ENCODE measurements around the gene C1QTNF1.
"Not testable (repeated sequence)": the region's sequence is repeated elsewhere in the genome, so short reads cannot be mapped to it uniquely, and the experiment has no call there.

C1QTNF1 gene

DNA sequence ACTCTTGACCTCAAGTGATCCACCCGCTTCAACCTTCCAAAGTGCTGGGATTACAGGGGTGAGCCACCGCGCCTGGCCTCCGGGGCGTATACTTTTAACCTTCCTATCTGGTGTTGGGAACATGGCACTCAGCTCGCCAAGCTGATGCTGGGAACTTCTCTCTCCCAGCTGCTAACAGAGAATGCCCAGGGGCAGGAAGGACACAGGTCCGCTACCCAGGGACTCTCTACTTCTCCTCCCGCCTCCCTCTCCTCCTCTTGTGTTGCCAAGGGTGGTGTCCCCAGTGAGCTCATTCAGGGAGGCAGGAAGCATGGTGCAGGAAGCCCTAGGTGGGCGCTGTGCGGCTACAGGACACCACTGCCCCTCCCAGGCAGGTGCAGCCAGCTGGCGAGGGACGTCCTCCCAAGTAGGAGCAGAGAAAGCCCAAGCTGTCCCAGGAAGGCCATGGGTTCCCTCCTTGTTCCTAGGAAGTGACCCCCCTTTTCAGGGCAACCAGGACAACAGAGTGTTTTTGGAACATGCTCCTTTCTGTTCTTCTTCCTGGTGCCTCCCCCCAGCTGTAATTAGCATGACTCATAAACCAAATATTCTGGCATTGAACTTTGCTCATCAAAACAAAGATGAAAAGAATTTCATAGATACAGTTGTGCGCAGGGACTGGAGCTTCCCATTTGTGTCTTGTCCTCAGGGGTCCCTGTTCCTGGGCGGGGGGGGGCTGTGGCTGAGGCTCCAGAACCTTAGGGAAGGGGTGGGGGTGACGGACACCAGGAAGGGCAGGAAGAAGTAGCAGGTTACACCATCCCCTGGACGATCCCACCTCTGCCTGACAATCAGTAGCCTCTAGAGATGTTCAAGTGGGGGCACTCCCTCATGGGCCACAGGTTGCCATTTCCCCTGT is 2.7 kb downstream of the C1QTNF1 start:
- no peak for DNase-seq

DNA sequence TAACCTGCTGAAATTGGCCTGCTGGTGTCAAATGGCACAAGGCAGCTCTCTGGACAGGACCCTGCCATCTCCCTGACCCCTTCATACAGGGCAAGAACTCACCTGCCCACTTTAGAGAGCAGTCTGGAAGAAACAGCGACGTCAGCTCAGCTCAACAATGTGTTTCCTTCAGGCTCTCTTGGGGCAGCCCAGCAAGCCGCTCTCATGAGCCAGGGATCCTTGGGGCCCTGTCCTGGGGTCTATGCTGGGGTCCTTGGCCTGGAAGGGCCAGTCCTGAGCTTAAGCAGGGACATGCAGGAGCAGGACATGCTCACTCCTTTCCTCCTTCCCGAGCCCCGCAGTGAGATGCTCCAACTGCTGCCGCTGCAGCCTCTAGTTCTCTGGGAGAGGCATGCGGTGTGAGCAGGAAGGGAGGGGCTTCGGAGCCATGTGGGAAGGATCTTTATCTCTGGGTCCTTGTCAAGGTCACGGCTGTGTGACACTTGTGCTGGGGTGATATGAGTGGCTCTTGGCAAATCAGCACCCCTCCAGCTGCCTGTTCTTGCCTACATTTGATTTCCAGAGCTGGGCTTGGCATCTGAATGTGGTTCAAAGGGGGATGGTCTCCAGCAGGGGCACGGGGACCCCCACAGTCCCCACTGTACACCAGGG is 3.4 kb downstream of the C1QTNF1 start:
- no peak for DNase-seq

DNA sequence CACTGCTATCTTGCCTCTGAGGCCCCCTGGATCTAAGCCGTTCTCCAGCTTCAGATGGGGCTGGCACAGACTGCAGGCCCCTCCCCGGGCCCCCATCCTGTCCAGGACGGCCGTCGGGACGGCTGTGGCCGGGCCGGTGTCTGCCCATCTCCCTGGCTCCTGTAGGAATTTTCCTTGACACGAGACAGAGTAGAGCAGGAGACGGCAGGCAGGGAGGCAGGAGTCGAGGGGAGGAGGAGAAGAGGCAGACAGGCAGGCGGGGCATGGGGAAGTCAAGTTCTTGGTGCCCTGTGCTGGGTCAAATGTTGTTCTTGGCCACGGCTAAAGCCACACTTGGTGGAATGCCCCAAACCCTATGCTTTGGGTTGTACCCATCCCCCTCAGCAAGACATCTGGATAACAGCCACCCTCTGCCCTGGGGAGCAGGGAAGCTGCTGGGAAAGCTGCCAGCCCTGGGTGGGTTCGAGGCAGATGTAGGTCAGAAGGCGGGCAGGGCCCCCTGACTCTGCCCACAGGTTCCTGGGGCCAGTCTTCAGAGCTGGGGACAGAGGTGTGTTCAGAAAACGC is 4.0 kb downstream of the C1QTNF1 start:
- no peak for DNase-seq

DNA sequence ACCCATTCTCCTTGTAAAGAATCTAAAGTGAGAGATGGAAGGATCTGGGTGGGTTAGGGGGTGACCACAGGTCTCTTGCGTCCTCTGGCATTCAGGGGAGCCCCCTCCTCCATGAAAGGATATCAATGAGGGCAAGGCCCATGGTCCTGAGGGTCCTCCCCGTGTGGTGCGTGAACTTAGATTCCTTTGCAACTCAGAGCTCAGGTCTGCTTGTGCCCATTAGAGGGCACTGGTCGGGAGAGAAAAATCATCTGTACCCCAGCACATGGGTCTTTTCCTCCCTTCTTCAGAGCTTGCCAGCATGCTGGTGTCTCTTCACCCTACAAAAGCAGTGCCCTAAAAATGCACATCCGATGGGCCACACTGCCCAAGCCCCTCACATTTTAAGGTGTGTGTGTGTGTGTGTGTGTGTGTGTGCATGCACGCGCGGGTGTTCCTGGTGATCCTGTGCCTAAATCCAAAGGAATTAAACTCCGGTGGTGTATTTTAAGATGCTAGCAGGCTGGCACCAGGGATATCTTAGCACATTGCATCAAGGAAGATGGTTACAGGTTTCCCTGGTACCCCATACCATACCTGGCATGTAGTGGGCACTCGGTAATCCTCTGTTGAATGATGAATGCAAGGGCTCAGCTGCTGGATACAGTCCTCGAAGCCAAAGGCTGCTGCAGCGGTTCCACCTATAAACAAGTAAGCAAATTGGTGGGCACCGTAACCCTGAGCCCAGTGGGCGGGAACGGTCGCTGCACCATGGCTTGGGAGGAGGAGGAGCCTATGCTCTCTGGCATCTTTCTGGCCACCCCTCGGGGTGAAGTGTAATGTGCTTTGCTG is 4.7 kb downstream of the C1QTNF1 start:
- DNase-seq, result no peak

DNA sequence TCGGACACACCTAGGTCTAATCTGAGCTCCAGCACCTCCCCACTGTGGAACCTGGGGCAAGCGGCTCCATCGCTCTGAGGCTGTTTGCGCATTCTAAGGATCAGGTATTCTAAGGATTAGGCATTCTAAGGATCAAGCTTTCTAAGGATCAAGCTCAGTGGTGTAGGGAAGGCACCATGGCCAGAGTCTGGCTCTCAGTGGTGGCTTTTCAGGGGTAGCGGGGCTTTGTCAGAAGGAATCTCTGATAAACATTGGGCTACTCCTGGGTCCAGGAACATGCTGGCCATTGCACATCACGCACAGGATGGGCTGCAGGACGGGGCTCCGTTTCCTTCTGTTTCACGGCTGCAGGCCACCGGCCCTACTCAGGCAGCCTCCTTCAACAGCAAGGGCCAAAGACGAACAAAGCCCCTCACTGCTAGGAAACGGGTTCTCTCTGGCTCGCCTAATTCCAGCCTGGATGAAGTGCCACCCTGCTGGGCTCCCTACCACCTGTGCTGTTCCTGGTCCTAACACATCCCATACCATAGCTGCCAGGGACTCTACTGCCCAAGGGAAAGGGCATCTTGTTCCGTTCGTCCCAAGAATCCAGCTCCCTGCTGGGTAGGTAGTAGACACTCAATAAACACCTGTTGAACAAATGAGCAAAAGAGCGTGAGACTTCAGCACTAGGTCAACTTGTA is 5.5 kb downstream of the C1QTNF1 start:
- DNase-seq, result no peak

DNA sequence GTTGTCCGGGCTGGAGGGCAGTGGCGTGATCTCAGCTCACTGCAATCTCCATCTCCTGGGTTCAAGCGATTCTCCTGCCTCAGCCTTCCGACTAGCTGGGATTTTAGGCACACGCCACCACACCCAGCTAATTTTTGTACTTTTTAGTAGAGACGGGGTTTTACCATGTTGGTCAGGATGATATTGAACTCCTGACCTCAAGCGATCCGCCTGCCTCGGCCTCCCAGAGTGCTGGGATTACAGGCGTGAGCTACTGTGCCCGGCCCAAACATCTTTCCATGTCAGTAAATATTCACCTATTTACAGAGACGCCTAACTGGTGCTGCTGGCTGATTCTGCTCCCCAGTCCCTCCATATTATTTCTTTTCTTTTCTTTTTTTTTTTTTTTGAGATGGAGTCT is 6.7 kb downstream of the C1QTNF1 start:
- not testable (repeated sequence) for DNase-seq

DNA sequence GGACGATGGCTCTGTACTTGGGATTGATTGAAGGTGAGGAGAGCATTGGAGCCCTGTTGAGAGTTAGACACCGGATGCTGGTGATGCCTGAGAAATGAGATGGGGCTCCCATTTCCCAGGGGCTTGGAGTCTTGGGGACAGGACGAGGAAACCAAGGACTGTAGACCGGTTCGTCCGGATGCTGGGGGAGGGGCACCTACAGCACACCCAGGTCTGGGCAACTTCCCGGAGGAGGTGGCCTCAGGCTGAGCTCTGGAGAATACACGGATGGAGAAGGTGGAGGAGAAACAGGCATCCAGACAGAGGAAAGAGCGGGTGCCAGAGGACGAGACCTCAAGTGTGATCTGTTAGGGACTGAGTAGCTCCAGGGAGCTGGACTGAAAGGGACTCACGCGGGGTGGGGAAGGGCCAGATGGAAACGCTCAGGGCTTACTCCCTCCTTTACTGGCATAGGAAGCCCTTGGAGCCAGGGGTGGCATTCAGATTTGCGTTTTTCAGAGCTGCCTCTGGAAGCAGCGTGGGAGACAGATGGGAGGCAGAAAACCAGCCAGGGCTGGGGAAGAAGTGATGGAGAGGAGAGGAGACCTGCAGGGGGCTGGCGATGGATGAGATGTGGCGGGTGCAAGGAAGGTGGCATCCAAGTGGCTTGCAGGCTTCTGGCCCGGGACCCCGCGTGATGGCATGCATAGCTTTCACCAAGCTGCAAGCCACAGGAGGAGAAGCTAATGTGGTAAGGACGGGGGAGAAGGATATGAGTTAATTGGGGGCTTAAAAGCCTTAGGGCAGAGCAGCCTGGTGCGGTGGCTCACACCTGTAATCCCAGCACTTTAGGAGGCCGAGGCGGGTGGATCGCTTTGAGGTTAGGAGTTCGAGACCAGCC is 8.3 kb downstream of the C1QTNF1 start:
- DNase-seq, result no peak

DNA sequence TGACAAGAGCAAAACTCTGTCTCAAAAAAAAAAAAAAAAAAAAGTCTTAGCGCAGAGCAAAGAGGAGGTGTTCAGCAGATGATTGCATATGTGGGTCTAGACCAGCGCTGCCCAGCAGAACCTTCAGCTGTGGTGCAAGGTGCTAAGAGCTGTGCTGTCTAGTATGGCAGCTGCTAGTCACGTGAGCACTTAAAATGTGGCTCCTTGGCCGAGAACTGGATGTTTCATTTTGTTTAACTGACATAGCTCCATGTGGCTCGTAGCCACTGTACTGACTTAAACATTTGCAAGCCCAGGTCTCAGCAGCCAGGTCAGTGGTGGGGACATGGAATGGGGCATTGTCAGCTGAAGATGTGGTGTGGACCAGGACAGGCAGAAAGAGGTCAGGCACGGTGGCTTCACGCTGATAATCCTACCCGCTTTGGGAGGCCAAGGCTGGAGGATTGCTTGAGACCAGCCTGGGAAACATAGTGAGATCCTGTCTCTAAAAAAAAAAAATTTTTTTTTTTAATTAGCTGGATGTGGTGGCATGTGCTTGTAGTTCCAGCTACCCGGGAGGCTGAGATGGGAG is 9.2 kb downstream of the C1QTNF1 start:
- DNase-seq, result no peak

DNA sequence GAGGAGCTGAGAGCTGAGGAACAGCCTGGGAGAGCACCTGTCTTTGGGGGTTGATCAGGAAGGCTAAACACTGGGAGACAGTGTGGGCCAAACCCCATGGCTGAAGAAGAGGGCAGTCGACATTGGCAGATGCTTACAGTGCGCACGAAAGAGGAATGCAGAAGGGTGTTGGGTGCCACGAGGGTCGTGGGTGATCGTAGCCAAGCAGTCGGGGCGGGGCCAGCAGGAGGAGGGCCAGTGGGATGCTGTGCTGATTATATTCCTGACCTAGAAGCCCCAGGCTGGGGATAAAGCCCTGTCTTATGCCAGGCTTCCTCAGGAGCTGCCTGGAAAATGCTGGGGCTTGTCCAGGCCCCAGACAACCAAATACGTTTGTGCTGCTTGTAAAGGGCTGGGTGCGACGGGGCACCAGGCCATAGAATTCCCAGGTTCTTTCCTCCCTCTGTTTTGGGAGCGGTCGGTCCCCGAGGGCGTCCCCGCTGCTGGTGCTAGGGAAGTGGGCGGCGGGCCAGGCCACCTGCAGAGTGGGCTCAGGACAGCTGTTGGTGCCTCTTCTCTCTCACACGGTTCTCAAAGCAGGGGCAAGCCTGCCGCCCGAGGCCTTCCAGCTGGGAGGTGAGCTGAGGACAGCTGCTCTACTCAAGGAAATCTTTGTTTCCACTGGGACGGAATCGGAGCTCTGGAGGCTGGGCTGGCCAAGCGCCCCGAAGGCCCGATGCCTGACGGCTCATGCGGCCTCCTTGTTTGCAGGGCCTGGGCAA is 10.0 kb downstream of the C1QTNF1 start:
- no peak for DNase-seq

DNA sequence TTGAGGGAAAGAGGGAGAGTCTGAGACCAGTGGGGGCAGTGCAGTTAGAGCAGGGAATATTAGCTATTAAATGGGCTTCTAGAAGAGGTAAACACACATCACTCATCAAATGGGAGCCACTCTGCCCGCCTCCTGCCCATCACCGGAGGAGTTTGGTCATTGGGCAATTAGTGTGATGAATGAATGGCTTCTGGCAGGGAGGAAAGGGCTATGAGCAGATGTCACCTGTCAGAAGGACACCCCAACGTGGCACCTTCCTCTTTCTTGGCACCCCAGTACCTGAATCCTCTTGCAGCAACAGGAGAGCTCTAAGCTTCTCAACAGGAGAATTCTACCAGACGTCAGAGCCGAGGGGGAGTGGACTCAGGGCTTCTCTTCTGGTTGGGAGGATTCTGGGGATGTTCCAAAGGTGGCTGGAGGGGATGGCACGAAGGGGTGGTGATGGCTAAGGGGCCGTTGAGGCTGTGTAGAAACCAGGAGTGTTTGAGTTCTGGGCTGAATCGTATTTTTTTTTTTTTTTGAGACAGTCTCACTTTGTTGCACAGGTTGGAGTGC is 11.0 kb downstream of the C1QTNF1 start:
- no peak for DNase-seq

DNA sequence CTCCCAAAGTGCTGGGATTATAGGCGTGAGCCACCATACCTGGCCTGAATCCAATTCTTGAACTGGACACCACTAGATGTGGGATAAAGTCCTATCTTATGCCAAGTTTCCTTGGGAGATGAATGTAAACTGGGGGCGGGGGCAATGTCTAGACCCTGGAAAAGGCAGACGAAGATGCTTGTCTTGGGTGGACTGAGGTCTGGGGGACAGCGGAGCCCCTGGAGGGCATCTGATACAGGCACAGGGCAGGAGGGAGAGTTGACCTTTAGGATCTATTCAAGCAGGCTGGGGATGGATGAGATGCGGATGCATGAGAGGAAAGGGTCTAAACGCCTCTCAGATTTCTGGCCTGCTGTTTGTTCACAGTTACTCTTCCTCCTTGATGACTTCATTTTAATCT is 11.7 kb downstream of the C1QTNF1 start:
- DNase-seq, result no peak

DNA sequence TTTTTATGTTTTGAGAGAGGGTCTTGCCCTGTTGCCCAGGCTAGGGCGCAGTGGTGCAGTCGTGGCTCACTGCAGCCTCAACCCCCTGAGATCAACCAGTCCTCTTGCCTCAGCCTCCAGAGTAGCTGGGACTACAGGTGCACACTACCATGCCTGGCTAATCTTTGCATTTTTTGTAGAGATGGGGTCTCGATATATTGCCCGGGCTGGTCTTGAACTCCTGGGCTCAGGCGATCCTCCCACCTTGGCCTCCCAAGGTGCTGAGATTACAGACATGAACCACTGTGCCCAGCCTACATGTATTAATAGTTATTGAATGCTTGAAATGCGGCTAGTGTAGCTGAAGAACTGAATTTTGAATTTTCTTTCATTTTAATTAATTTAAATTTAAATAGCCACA is 12.2 kb downstream of the C1QTNF1 start:
- DNase-seq, result no peak

DNA sequence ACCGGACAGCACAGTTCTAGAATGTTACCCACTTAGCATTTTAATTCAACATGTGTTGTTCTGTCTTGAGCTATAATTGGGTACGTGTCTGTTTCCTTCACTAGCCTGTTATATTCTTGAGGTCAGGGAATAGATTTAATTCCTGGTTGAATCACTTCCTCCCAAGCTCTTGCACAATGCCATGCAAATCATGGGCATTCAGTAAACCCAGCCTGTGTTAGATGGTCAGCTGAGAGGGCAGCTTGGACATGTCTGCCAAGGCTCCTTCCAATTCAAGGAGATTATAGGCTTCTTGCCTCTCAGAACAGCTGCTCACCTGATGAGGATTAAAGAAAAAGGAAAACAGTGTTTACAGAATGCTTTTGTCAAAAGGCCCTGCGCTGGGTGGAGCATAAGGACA is 12.6 kb downstream of the C1QTNF1 start:
- DNase-seq, result no peak

DNA sequence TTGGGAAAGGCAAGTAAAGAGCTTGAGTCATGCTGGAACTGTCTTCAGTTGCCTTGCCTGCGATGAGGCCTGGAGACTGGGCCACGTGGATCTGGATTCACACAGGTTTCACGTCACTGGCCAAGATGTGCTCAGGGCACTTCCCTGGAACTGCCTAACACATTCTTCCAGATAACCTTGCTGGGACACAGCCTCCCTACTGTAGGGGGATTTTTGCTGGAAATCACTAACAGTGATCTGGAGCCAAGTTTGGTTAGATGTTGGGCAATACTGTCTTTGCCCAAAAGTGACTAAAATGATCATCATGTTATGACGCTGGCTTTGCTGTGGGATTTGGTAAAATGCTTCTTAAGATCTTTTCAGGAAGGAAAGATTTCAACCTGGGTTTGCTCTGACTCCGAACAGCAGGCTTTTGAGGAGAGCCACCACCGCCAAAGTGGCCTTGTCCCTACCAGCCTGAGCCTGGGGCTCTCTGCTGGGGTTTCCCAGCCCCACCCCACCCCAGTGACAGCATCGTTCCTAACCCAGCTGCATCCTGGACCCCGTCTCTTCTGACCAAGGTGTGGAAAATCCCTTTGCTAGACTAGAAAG is 14.7 kb downstream of the C1QTNF1 start:
- no peak for DNase-seq

DNA sequence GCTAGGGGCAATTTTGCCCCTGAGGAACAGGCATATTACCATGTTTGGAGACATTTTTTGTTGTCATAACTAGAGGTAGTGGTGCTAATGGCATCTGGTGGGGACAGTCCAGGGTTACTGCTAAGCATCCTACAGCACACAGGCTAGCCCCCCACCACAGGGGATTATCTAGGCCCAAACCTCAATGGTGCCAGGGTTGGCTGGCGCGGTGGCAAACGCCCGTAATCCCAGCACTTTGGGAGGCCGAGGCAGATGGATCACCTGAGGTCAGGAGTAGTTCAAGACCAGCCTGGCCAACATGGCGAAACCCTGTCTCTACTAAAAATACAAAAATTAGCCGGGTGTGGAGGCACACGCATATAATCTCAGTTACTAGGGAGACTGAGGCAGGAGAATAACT is 15.2 kb downstream of the C1QTNF1 start:
- no peak for DNase-seq

DNA sequence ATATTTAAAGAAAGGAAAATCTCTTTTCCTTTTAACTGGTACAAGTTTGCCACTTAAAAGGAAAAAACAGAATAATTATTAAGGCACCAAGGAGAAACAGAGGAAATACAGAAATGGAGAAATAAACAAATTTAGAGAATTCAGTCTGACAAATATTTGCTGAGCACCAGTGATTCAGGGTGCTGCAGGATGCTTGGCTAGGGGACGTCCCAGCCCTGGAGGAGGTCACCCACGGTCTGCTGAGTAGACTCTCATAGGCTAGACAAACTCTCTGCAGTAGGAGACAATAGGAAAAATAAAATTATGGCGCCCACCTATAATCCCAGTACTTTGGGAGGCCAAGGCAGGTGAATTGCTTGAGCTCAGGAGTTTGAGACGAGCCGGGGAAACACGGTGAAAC is 15.9 kb downstream of the C1QTNF1 start:
- no peak for DNase-seq

DNA sequence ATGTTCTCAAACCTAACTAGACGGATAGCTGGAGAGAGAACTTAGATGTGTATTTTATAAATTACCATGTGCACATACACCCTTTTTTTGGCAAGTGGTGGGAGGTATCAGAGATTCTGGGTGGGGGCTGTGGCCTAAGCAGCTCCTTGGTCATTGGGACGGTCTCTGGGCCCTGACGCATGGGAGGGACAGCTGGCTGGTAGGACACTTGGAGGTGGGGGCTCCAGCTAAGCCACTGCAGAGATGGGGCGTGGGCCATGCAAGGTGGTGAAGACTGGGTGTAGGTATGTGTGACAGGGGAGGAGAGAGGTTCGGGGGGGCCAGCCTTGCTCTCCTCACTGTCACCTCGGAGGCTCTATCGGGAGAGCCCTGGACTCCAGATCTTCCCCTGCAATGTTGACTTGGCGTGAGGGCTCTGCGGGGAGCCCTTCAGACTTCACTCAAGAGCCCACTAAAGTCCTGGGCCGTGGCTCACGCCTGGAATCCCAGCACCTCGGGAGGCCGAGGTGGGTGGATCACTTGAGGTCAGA is 17.1 kb downstream of the C1QTNF1 start:
- DNase-seq, result no peak

DNA sequence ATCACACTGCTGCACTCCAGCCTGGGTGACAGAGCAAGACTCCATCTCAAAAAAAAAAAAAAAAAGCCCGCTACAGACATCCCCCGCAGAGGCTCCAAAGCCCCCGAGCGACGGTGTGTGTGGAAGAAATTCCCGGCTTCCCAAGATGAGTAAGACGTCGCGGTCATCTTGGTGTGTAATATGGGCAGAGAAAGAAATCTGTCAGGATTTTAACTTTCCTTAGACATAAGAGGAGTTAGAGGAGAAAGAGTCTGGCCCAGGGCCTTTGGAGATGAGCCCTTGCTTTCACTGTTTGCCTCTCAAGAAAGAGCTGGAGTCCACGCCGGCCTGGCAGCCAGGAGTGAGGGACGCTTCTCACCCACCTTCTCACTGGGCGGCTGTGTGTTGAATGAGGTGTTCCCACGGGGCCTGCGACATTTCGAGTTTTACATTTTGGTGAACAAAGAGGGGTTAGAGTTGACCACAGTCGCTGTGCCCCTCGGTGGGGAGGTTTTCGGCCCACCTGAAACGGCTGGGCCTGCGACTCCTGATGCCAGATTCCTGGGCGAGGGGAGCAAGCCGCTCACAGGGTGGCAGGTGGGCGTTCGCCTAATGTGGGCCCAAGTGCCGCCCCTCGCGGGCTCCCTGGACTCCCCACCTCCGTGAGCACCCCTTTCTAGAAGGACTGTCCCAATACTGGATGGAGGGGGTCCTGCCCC is 17.9 kb downstream of the C1QTNF1 start:
- DNase-seq, result no peak
